Right cardiac atrium (tissue), 5 donors: ENCODE results near the gene TPST1. TPM values are rescaled to one million over a fixed set of nuclear protein-coding genes. Genes with fewer than 3 reads are reported as not detected.

Experiments
- ATAC-seq, 2 donors: fragments of 200-7000 bp; cut with Tn5 transposase; one replicate each; pipeline versions ENCODE4 v1.8.0 to v1.9.1; 2020; ENCODE audit warnings: moderate library complexity in 2 of 2, mild to moderate bottlenecking in 1 of 2
- DNase-seq, 3 donors: peaks; one replicate each; pipeline ENCODE4 v3.0.0-alpha.2; 2020
- H3K27ac ChIP-seq: one replicate; pipeline ENCODE4 v1.5.1; 2013; ENCODE audit warnings: mild to moderate bottlenecking, low read length, control low read depth, moderate library complexity
- H3K27me3 ChIP-seq: one replicate; pipeline ENCODE4 v1.6.1; 2013; ENCODE audit not compliant: control insufficient read depth, insufficient read depth
- H3K4me1 ChIP-seq: one replicate; pipeline ENCODE4 v1.6.1; 2013; ENCODE audit warnings: low read length; ENCODE audit not compliant: control insufficient read depth, insufficient read depth
- H3K4me3 ChIP-seq: one replicate; pipeline ENCODE4 v1.5.1; 2013; ENCODE audit warnings: low read length, control low read depth
- H3K9me3 ChIP-seq: one replicate; pipeline ENCODE4 v1.6.1; 2013; ENCODE audit warnings: low read length; ENCODE audit not compliant: control insufficient read depth
- whole genome bisulfite sequencing: extraction: QIAGEN DNeasy Blood & Tissue Kit; methylation state at CpG from one replicate; pipeline ENCODE4 v1.1.7; 2013; 5-methylcytosine and 5-hydroxymethylcytosine counted together
- intact Hi-C, 4 donors: fragments of 100-400 bp; cut with DNase I; formaldehyde crosslinking; loops; one replicate each; pipeline versions ENCODE4 v1.11.0 to v1.14.0; 2022 to 2023
- polyA plus RNA-seq: library from polyadenylated mRNA; stranded (reverse); fragments of 200-250 nt; gene quantifications from one replicate; pipeline ENCODE4 v1.2.3, GENCODE V29; 2013
- total RNA-seq, 4 donors: library from RNA; stranded (reverse); fragmentation: NEBNext Ultra II Directional; extraction: Animal tissue kit (Norgen Biotek cat#: 25700); gene quantifications; one replicate each; pipeline ENCODE4 v1.2.1, GENCODE V29; 2021
- donor health status: healthy with polysubstance abuse.
- donor health status: DM: no; HTN: yes; CAD: no.
- donor health status: DM: no; HTN: no; CAD: no.
- donor health status: DM: no; HTN: yes; CAD: no; lungs with severe emphysema.
- donor health status: DM: yes; HTN: yes; CAD: no.

The TPST1 gene
- total and polyA plus RNA-seq, 5 donors, result 5.1 to 9.9 (median 7.4) TPM

GRCh38 chr7:66238773-66239466 lies 33.8 kb downstream of the TPST1 start:
- Histone ChIP-seq H3K27me3 (no peaks in the 10 kb centered on the region), H3K9me3 (no peaks in the 10 kb centered on the region), H3K4me1 (peaks cover 2% of the 10 kb centered on the region), H3K4me3 (no peak overlapping the region), H3K27ac (no peak overlapping the region)
- ATAC-seq, result no peak
- intact Hi-C loops, result no loop called here
- 73% methylated on average over 5 of the region's 5 CpGs for WGBS
- no peak for DNase-seq

- ATAC-seq, result no peak
- 82% methylated on average over 1 of the region's 1 CpG for WGBS
- no peak overlapping the region for H3K27ac ChIP-seq
- DNase-seq, result no peak
- peaks cover 2% of the 10 kb centered on the region for H3K4me1 ChIP-seq
- no peaks in the 10 kb centered on the region for H3K27me3 ChIP-seq
- H3K9me3 ChIP-seq, result no peaks in the 10 kb centered on the region
- intact Hi-C loops, result no loop called here
- H3K4me3 ChIP-seq, result no peak overlapping the region
These were observed 34.3 kb downstream of the TPST1 start for GRCh38 chr7:66239467-66239856.

GRCh38 chr7:66245008-66245407 lies 39.9 kb downstream of the TPST1 start:
- no peaks in the 10 kb centered on the region for H3K27me3 ChIP-seq
- H3K27ac ChIP-seq, result no peak overlapping the region
- 69% methylated on average over 2 of the region's 2 CpGs for WGBS
- DNase-seq, result no peak
- ATAC-seq, result no peak
- peaks cover 3% of the 10 kb centered on the region for H3K4me1 ChIP-seq
- no peak overlapping the region for H3K4me3 ChIP-seq
- intact Hi-C loops, result no loop called here
- no peaks in the 10 kb centered on the region for H3K9me3 ChIP-seq

GRCh38 chr7:66246554-66247171 lies 41.5 kb downstream of the TPST1 start:
- intact Hi-C loops, result no loop called here
- no peak overlapping the region for H3K4me3 ChIP-seq
- H3K27ac ChIP-seq, result no peak overlapping the region
- DNase-seq (no peak), ATAC-seq (no peak)
- H3K9me3 ChIP-seq, result no peaks in the 10 kb centered on the region
- no peaks in the 10 kb centered on the region for H3K27me3 ChIP-seq
- 89% methylated on average over 2 of the region's 2 CpGs for WGBS
- peaks cover 3% of the 10 kb centered on the region for H3K4me1 ChIP-seq

- no peak overlapping the region for H3K27ac ChIP-seq
- DNase-seq (no peak), ATAC-seq (no peak)
- intact Hi-C loops, result no loop called here
- peaks cover 3% of the 10 kb centered on the region for H3K4me1 ChIP-seq
- H3K9me3 ChIP-seq, result no peaks in the 10 kb centered on the region
- no peaks in the 10 kb centered on the region for H3K27me3 ChIP-seq
- 85% methylated on average over 4 of the region's 4 CpGs for WGBS
- H3K4me3 ChIP-seq, result no peak overlapping the region
These were observed 42.4 kb downstream of the TPST1 start for GRCh38 chr7:66247380-66248078.

GRCh38 chr7:66250711-66251110 lies 45.6 kb downstream of the TPST1 start:
- no peak for DNase-seq
- H3K4me1 ChIP-seq, result peaks cover 3% of the 10 kb centered on the region
- WGBS, result 90% methylated on average over 3 of the region's 3 CpGs
- no peak overlapping the region for H3K27ac ChIP-seq
- no peak overlapping the region for H3K4me3 ChIP-seq
- no peaks in the 10 kb centered on the region for H3K27me3 ChIP-seq
- no peak for ATAC-seq
- no peaks in the 10 kb centered on the region for H3K9me3 ChIP-seq
- intact Hi-C loops, result no loop called here

GRCh38 chr7:66255534-66256100 lies 50.5 kb downstream of the TPST1 start:
- H3K4me3 ChIP-seq, result no peak overlapping the region
- intact Hi-C loops, result no loop called here
- no peaks in the 10 kb centered on the region for H3K27me3 ChIP-seq
- H3K9me3 ChIP-seq, result no peaks in the 10 kb centered on the region
- no peak for DNase-seq
- H3K4me1 ChIP-seq, result no peaks in the 10 kb centered on the region
- no peak for ATAC-seq
- no peak overlapping the region for H3K27ac ChIP-seq

GRCh38 chr7:66256281-66256680 lies 51.1 kb downstream of the TPST1 start:
- Histone ChIP-seq H3K27ac (no peak overlapping the region), H3K4me3 (no peak overlapping the region), H3K4me1 (no peaks in the 10 kb centered on the region), H3K27me3 (no peaks in the 10 kb centered on the region), H3K9me3 (no peaks in the 10 kb centered on the region)
- ATAC-seq (no peak), DNase-seq (no peak)
- 38% methylated on average over 1 of the region's 1 CpG for WGBS
- intact Hi-C loops, result no loop called here

- no peaks in the 10 kb centered on the region for H3K9me3 ChIP-seq
- H3K4me3 ChIP-seq, result no peak overlapping the region
- no peaks in the 10 kb centered on the region for H3K27me3 ChIP-seq
- H3K27ac ChIP-seq, result no peak overlapping the region
- no peak for DNase-seq
- no peak for ATAC-seq
- no peaks in the 10 kb centered on the region for H3K4me1 ChIP-seq
- 84% methylated on average over 4 of the region's 4 CpGs for WGBS
- intact Hi-C loops, result no loop called here
These were observed 52.3 kb downstream of the TPST1 start for GRCh38 chr7:66257481-66257880.

GRCh38 chr7:66258409-66258808 lies 53.3 kb downstream of the TPST1 start:
- H3K27me3 ChIP-seq, result no peaks in the 10 kb centered on the region
- ATAC-seq (no peak), DNase-seq (no peak)
- no peaks in the 10 kb centered on the region for H3K9me3 ChIP-seq
- no peaks in the 10 kb centered on the region for H3K4me1 ChIP-seq
- H3K4me3 ChIP-seq, result no peak overlapping the region
- no peak overlapping the region for H3K27ac ChIP-seq
- intact Hi-C loops, result no loop called here
- WGBS, result 52% methylated on average over 5 of the region's 5 CpGs

- Histone ChIP-seq H3K4me3 (no peak overlapping the region), H3K9me3 (peaks cover 3% of the 10 kb centered on the region)
- intact Hi-C loops, result loop anchor here in 1 of 4 donors (10.0 kb wide), 1 partner anchor 97 kb away; no protein-coding TSS in a partner anchor
These were observed 56.8 kb downstream of the TPST1 start for GRCh38 chr7:66261941-66262340.

More at GRCh38 chr7:66261941-66262340, 56.8 kb downstream of the TPST1 start:
- Histone ChIP-seq H3K4me1 (no peaks in the 10 kb centered on the region), H3K27ac (no peak overlapping the region), H3K27me3 (no peaks in the 10 kb centered on the region)
- ATAC-seq, result no peak
- no peak for DNase-seq
